Left ventricle myocardium superior (tissue), 1 donor: ENCODE data around the gene SLC25A46. TPM values are rescaled to one million over a fixed set of nuclear protein-coding genes. Genes with fewer than 3 reads are reported as not detected.

Source experiments
- total RNA-seq: library from RNA; stranded (reverse); fragmentation: NEBNext Ultra II Directional; extraction: Animal tissue kit (Norgen Biotek cat#: 25700); gene quantifications from one replicate; pipeline ENCODE4 v1.2.1, GENCODE V29; 2021
- donor health status: DM: no; HTN: yes; CAD: no; lungs with severe emphysema.

Gene SLC25A46
- total RNA-seq, 1 donor from 2014 or later, result 67.1 TPM

Other genes with a start within 250 kb of the SLC25A46 start
- 2.9 TPM for gene TMEM232, start 12.3 kb upstream of the SLC25A46 start, total RNA-seq